HG03103 (cell line): Measurements from ENCODE around the gene PPP1R3A.

Experiments used
- ATAC-seq: cut with Tn5 transposase; IDR thresholded peaks from one replicate; pipeline ENCODE4 v1.9.1; 2021; ENCODE audit warnings: low read depth; ENCODE audit not compliant: unreplicated experiment

PPP1R3A gene

GRCh38 chr7:113880559-113880958 lies 38.2 kb downstream of the PPP1R3A start:
- no peak for ATAC-seq

- no peak for ATAC-seq
These were observed 40.3 kb downstream of the PPP1R3A start for GRCh38 chr7:113878394-113878992.

GRCh38 chr7:113875224-113875623 lies 43.6 kb downstream of the PPP1R3A start:
- no peak for ATAC-seq

GRCh38 chr7:113873554-113874151 lies 45.2 kb downstream of the PPP1R3A start:
- ATAC-seq: no peak

GRCh38 chr7:113872981-113873380 lies 45.8 kb downstream of the PPP1R3A start:
- no peak for ATAC-seq

- ATAC-seq: no peak
These were observed 51.5 kb downstream of the PPP1R3A start for GRCh38 chr7:113867325-113867724.

GRCh38 chr7:113856010-113856409 lies 62.8 kb downstream of the PPP1R3A start:
- no peak for ATAC-seq

- ATAC-seq: no peak
These were observed 77.9 kb downstream of the PPP1R3A start for GRCh38 chr7:113840954-113841353.

- no peak for ATAC-seq
These were observed 83.4 kb downstream of the PPP1R3A start for GRCh38 chr7:113835367-113835766.

- no peak for ATAC-seq
These were observed 86.5 kb downstream of the PPP1R3A start for GRCh38 chr7:113832196-113832745.

GRCh38 chr7:113831556-113831955 lies 87.3 kb downstream of the PPP1R3A start:
- no peak for ATAC-seq

GRCh38 chr7:113828581-113828980 lies 90.2 kb downstream of the PPP1R3A start:
- ATAC-seq: no peak
